SU-DHL-6 (cell line): ENCODE results near the gene FLNB.

Source experiments
- H2AFZ ChIP-seq: fragments of 200-600 bp; sonication (generic); 2 replicates; pipeline ENCODE4 v1.6.1; 2014; ENCODE audit warnings: low read depth, mild to moderate bottlenecking, moderate library complexity, mixed read lengths, antibody characterized with exemption, low read length; ENCODE audit not compliant: severe bottlenecking
- H3F3A ChIP-seq: fragments of 200-600 bp; shearing (Covaris generic); 2 replicates; pipeline ENCODE4 v1.6.0; 2016; ENCODE audit warnings: antibody characterized with exemption, mild to moderate bottlenecking; ENCODE audit not compliant: insufficient read depth
- H3K27ac ChIP-seq: fragments of 200-600 bp; sonication (generic); 2 replicates; pipeline ENCODE4 v1.5.1; 2016; ENCODE audit warnings: low read depth, mild to moderate bottlenecking, low read length, moderate library complexity, mixed read lengths
- H3K27me3 ChIP-seq: fragments of 200-600 bp; sonication (generic), shearing (Covaris generic); 2 replicates; pipeline ENCODE4 v1.6.0; 2014; ENCODE audit warnings: mild to moderate bottlenecking, low read length
- H3K36me3 ChIP-seq: fragments of 200-600 bp; sonication (generic); 2 replicates; pipeline ENCODE4 v1.6.1; 2014; ENCODE audit warnings: mild to moderate bottlenecking, low read length, mixed read lengths
- H3K4me2 ChIP-seq: fragments of 300-600, 200-600 bp; shearing (Covaris generic), sonication (generic); 2 replicates; pipeline ENCODE4 v1.6.0; 2014; ENCODE audit warnings: low read length, low read depth, mild to moderate bottlenecking; ENCODE audit not compliant: poor library complexity, severe bottlenecking
- H3K4me3 ChIP-seq: fragments of 200-600 bp; sonication (generic); 2 replicates; pipeline ENCODE4 v1.5.1; 2014; ENCODE audit warnings: antibody characterized with exemption, low read length, mild to moderate bottlenecking, mixed read lengths; ENCODE audit not compliant: insufficient read depth, poor library complexity, severe bottlenecking
- H3K79me2 ChIP-seq: fragments of 200-600 bp; sonication (generic); 2 replicates; pipeline ENCODE4 v1.6.1; 2014; ENCODE audit warnings: mild to moderate bottlenecking, low read length, moderate library complexity; ENCODE audit not compliant: insufficient read depth
- H3K9ac ChIP-seq: fragments of 200-600 bp; sonication (generic); 2 replicates; pipeline ENCODE4 v1.7.0; 2014; ENCODE audit warnings: mild to moderate bottlenecking, low read length
- H3K9me2 ChIP-seq: fragments of 200-600 bp; sonication (generic); replicated peaks from 2 replicates; pipeline ENCODE4 v1.6.1; 2014; ENCODE audit warnings: low read length; ENCODE audit not compliant: insufficient read depth
- H3K9me3 ChIP-seq: fragments of 200-600 bp; sonication (generic); 2 replicates; pipeline ENCODE4 v1.6.1; 2014; ENCODE audit warnings: low read length, mixed read lengths; ENCODE audit not compliant: insufficient read depth
- H4K20me1 ChIP-seq: fragments of 200-600 bp; sonication (generic); 2 replicates; pipeline ENCODE4 v1.6.1; 2014; ENCODE audit warnings: low read depth, mild to moderate bottlenecking, antibody characterized with exemption, low read length, moderate library complexity, mixed read lengths
- CTCF ChIP-seq: fragments of 200-600 bp; sonication (generic); IDR thresholded peaks from one replicate; pipeline ENCODE4 v1.5.1; 2017; ENCODE audit warnings: antibody characterized with exemption, mild to moderate bottlenecking, low read length, moderate library complexity; ENCODE audit not compliant: insufficient read depth, poor library complexity, severe bottlenecking
- EZH2phosphoT487 ChIP-seq: fragments of 200-600 bp; sonication (generic), shearing (Covaris generic); conservative IDR thresholded peaks from 2 replicates; pipeline ENCODE4 v1.6.1; 2018; ENCODE audit warnings: mild to moderate bottlenecking, antibody characterized with exemption, low read length, moderate library complexity, mixed read lengths

Gene FLNB

GRCh38 chr3:58178528-58179234, 170.5 kb downstream of the FLNB start:
- Histone ChIP-seq H3K36me3 (no peaks in the 10 kb centered on the region), H3K27ac (no peak overlapping the region), H3K27me3 (no peaks in the 10 kb centered on the region), H3K9me3 (no peaks in the 10 kb centered on the region), H4K20me1 (no peaks in the 10 kb centered on the region), H3F3A (no peaks in the 10 kb centered on the region), H3K4me3 (no peak overlapping the region), H2AFZ (no peak overlapping the region), H3K79me2 (no peaks in the 10 kb centered on the region), H3K9me2 (no peaks in the 10 kb centered on the region), H3K9ac (no peak overlapping the region), H3K4me2 (no peak overlapping the region)
- TF ChIP-seq EZH2phosphoT487, result no peak
- TF ChIP-seq CTCF, result no peak

GRCh38 chr3:58179235-58180098, 171.2 kb downstream of the FLNB start:
- Histone ChIP-seq H3K9ac (no peak overlapping the region), H3K4me3 (no peak overlapping the region), H3K27ac (no peak overlapping the region), H3F3A (no peaks in the 10 kb centered on the region), H3K9me2 (no peaks in the 10 kb centered on the region), H3K79me2 (no peaks in the 10 kb centered on the region), H3K27me3 (no peaks in the 10 kb centered on the region), H4K20me1 (no peaks in the 10 kb centered on the region), H3K4me2 (no peak overlapping the region), H3K36me3 (no peaks in the 10 kb centered on the region), H2AFZ (no peak overlapping the region), H3K9me3 (no peaks in the 10 kb centered on the region)
- TF ChIP-seq EZH2phosphoT487 (no peak), CTCF (no peak)

GRCh38 chr3:58180099-58180880, 172.1 kb downstream of the FLNB start:
- no peaks in the 10 kb centered on the region for H3K36me3 ChIP-seq
- no peaks in the 10 kb centered on the region for H3K9me2 ChIP-seq
- no peaks in the 10 kb centered on the region for H3K79me2 ChIP-seq
- no peaks in the 10 kb centered on the region for H3F3A ChIP-seq
- H3K9ac ChIP-seq, result no peak overlapping the region
- H3K9me3 ChIP-seq, result no peaks in the 10 kb centered on the region
- H3K4me3 ChIP-seq, result no peak overlapping the region
- no peak for TF ChIP-seq CTCF
- no peak overlapping the region for H3K27ac ChIP-seq
- H3K4me2 ChIP-seq, result no peak overlapping the region
- H2AFZ ChIP-seq, result no peak overlapping the region
- no peaks in the 10 kb centered on the region for H4K20me1 ChIP-seq
- no peaks in the 10 kb centered on the region for H3K27me3 ChIP-seq
